HG03060 (cell line): ENCODE results near the gene CDKL1.
"Not testable (repeated sequence)": the region's sequence is repeated elsewhere in the genome, so short reads cannot be mapped to it uniquely, and the experiment has no call there.

Experiments
- ATAC-seq: cut with Tn5 transposase; IDR thresholded peaks from one replicate; pipeline ENCODE4 v1.9.1; 2021; ENCODE audit warnings: low read depth, moderate number of reproducible peaks; ENCODE audit not compliant: unreplicated experiment

CDKL1 gene

GRCh38 chr14:50359631-50360030 lies 37.0 kb downstream of the CDKL1 start:
- ATAC-seq, result no peak

- ATAC-seq, result no peak
Observed at GRCh38 chr14:50357753-50358395, 38.8 kb downstream of the CDKL1 start.

GRCh38 chr14:50357124-50357523 lies 39.6 kb downstream of the CDKL1 start:
- no peak for ATAC-seq

GRCh38 chr14:50356283-50356682 lies 40.4 kb downstream of the CDKL1 start:
- not testable (repeated sequence) for ATAC-seq

GRCh38 chr14:50355692-50356091 lies 41.0 kb downstream of the CDKL1 start:
- ATAC-seq, result no peak

- ATAC-seq, result no peak
Observed at GRCh38 chr14:50354527-50354926, 42.2 kb downstream of the CDKL1 start.

- no peak for ATAC-seq
Observed at GRCh38 chr14:50353126-50353525, 43.6 kb downstream of the CDKL1 start.

- no peak for ATAC-seq
Observed at GRCh38 chr14:50352584-50352983, 44.1 kb downstream of the CDKL1 start.

GRCh38 chr14:50350975-50351374 lies 45.7 kb downstream of the CDKL1 start:
- no peak for ATAC-seq

- no peak for ATAC-seq
Observed at GRCh38 chr14:50348933-50349332, 47.7 kb downstream of the CDKL1 start.

- ATAC-seq, result no peak
Observed at GRCh38 chr14:50347521-50347920, 49.2 kb downstream of the CDKL1 start.

GRCh38 chr14:50345846-50346422 lies 50.7 kb downstream of the CDKL1 start:
- no peak for ATAC-seq

- no peak for ATAC-seq
Observed at GRCh38 chr14:50344876-50345563, 51.7 kb downstream of the CDKL1 start.

GRCh38 chr14:50344116-50344775 lies 52.4 kb downstream of the CDKL1 start:
- peak; percentile 75 for ATAC-seq

GRCh38 chr14:50343434-50343833 lies 53.2 kb downstream of the CDKL1 start:
- ATAC-seq, result no peak

GRCh38 chr14:50342221-50343078 lies 54.2 kb downstream of the CDKL1 start:
- ATAC-seq, result no peak

- ATAC-seq, result no peak
Observed at GRCh38 chr14:50340963-50341362, 55.7 kb downstream of the CDKL1 start.

- no peak for ATAC-seq
Observed at GRCh38 chr14:50340045-50340444, 56.6 kb downstream of the CDKL1 start.

GRCh38 chr14:50339178-50339804 lies 57.4 kb downstream of the CDKL1 start:
- ATAC-seq, result no peak

GRCh38 chr14:50338587-50338986 lies 58.1 kb downstream of the CDKL1 start:
- ATAC-seq, result no peak
